GM21390 (cell line): Measurements from ENCODE around the gene EFS.

ENCODE experiments used
- ATAC-seq: cut with Tn5 transposase; IDR thresholded peaks from one replicate; pipeline ENCODE4 v1.9.1; 2021; ENCODE audit not compliant: unreplicated experiment

The EFS gene

GRCh38 chr14:23359167-23359626 lies 5.8 kb downstream of the EFS start:
- no peak for ATAC-seq

GRCh38 chr14:23358553-23359166 lies 6.3 kb downstream of the EFS start:
- ATAC-seq, result no peak

- ATAC-seq, result no peak
Observed at GRCh38 chr14:23358042-23358441, 6.9 kb downstream of the EFS start.

GRCh38 chr14:23357261-23357660 lies 7.7 kb downstream of the EFS start:
- no peak for ATAC-seq

GRCh38 chr14:23356662-23357061 lies 8.3 kb downstream of the EFS start:
- ATAC-seq, result no peak

GRCh38 chr14:23355871-23356435 lies 9.0 kb downstream of the EFS start:
- no peak for ATAC-seq

GRCh38 chr14:23354990-23355389 lies 10.0 kb downstream of the EFS start:
- no peak for ATAC-seq

- ATAC-seq, result no peak
Observed at GRCh38 chr14:23353433-23353780, 11.6 kb downstream of the EFS start.

- ATAC-seq, result no peak
Observed at GRCh38 chr14:23352506-23353432, 12.2 kb downstream of the EFS start, which contains the start of gene SLC22A17. SLC22A17 (minus strand) TSS chr14:23352887.

- ATAC-seq, result no peak
Observed at GRCh38 chr14:23351681-23352505, 13.1 kb downstream of the EFS start.

- no peak for ATAC-seq
Observed at GRCh38 chr14:23349156-23349845, 15.7 kb downstream of the EFS start.

GRCh38 chr14:23348297-23348655 lies 16.7 kb downstream of the EFS start:
- no peak for ATAC-seq

GRCh38 chr14:23347406-23348296 lies 17.3 kb downstream of the EFS start:
- no peak for ATAC-seq

GRCh38 chr14:23346693-23347405 lies 18.1 kb downstream of the EFS start:
- ATAC-seq, result no peak

- no peak for ATAC-seq
Observed at GRCh38 chr14:23345987-23346692, 18.8 kb downstream of the EFS start.

- no peak for ATAC-seq
Observed at GRCh38 chr14:23344481-23344880, 20.5 kb downstream of the EFS start.

GRCh38 chr14:23339506-23340268 lies 25.3 kb downstream of the EFS start:
- no peak for ATAC-seq

- no peak for ATAC-seq
Observed at GRCh38 chr14:23335623-23336022, 29.3 kb downstream of the EFS start.
